IPS-18c (cell line): ENCODE results near the gene CITED1.

ENCODE experiments used
- H3K4me3 ChIP-seq: 2 replicates; pipeline ENCODE4 v1.7.0; 2013; ENCODE audit warnings: low read depth, mild to moderate bottlenecking, low read length, moderate library complexity; ENCODE audit not compliant: insufficient read depth
- H3K9me3 ChIP-seq: one replicate; pipeline ENCODE4 v1.6.1; 2013; ENCODE audit warnings: mild to moderate bottlenecking, low read length, moderate library complexity; ENCODE audit not compliant: control insufficient read depth, insufficient read depth

The CITED1 gene

GRCh38 chrX:72294497-72294896, 11.2 kb downstream of the CITED1 start:
- H3K9me3 ChIP-seq: no peaks in the 10 kb centered on the region

DNA sequence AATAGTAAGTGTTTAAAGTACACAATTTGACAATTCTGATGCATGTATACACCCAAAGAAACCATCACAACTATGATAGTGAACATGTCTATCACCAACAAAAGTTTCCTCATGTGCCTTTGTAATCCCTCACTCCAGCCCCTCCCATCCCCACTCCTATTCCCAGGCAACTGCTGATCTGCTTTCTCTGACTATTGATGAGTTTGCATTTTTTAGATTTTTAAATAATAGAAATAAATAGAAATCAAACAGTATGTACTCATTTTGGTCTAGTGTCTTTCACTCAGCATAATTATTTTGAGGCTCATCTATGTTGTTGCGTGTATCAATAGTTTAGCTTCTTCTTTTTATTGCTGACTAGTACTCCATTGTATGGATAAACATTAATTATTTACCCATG, 23.4 kb downstream of the CITED1 start:
- no peak overlapping the region for H3K4me3 ChIP-seq
- peaks cover 2% of the 10 kb centered on the region for H3K9me3 ChIP-seq

More at GRCh38 chrX:72294497-72294896, 11.2 kb downstream of the CITED1 start:
- no peak overlapping the region for H3K4me3 ChIP-seq

- peaks cover 7% of the 10 kb centered on the region for H3K9me3 ChIP-seq
- H3K4me3 ChIP-seq: no peak overlapping the region
These were observed 25.3 kb downstream of the CITED1 start for GRCh38 chrX:72280321-72280845.

- peaks cover 11% of the 10 kb centered on the region for H3K9me3 ChIP-seq
- peak overlapping the region; percentile 62 for H3K4me3 ChIP-seq
These were observed 29.2 kb downstream of the CITED1 start for GRCh38 chrX:72276478-72276953.

DNA sequence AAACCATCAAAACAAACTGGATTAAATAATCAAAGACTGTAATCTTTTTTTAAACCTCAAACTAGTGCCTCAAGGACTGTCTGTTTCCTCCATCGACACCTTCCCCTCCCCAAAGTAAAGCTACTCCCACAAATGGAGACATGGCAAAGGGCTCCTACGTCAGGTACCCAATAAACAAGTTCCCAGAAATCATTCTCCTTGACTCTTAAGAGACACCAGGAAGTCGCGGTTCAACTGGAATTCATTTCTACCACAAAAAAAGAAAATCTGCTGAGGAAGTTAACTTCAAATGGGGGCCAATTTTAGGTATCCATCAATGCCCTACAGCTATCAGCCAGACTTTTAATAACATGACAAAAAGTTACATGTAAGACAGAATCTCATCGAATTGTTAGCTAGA, 31.2 kb downstream of the CITED1 start:
- H3K4me3 ChIP-seq: peak overlapping the region; percentile 28; the same call in 1 of the 2 replicates
- peaks cover 11% of the 10 kb centered on the region for H3K9me3 ChIP-seq

- Histone ChIP-seq H3K9me3 (peaks cover 11% of the 10 kb centered on the region), H3K4me3 (no peak overlapping the region)
These were observed 32.0 kb downstream of the CITED1 start for GRCh38 chrX:72273718-72274117.

DNA sequence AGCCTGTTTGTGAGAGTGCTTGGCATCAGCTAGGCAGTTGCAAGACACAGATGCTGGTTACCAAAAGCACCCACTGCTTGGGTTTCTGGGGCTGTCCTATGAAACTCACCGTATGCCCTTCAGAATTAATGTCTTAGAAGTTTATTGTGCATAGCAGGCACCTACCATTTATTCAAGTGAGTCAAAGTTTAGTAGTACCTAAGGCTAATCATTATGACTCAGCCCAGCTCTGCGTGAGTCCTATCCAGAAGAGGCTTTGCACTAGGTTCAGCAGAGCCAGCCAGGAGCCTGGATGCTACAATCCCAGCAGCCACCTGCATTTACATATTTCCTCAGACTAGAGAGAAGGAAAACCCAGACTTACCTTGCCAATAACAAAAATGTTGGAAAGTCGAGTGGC, 32.8 kb downstream of the CITED1 start:
- Histone ChIP-seq H3K9me3 (peaks cover 11% of the 10 kb centered on the region), H3K4me3 (no peak overlapping the region)

- H3K9me3 ChIP-seq: peaks cover 6% of the 10 kb centered on the region
- no peak overlapping the region for H3K4me3 ChIP-seq
These were observed 33.9 kb downstream of the CITED1 start for GRCh38 chrX:72271812-72272211.

DNA sequence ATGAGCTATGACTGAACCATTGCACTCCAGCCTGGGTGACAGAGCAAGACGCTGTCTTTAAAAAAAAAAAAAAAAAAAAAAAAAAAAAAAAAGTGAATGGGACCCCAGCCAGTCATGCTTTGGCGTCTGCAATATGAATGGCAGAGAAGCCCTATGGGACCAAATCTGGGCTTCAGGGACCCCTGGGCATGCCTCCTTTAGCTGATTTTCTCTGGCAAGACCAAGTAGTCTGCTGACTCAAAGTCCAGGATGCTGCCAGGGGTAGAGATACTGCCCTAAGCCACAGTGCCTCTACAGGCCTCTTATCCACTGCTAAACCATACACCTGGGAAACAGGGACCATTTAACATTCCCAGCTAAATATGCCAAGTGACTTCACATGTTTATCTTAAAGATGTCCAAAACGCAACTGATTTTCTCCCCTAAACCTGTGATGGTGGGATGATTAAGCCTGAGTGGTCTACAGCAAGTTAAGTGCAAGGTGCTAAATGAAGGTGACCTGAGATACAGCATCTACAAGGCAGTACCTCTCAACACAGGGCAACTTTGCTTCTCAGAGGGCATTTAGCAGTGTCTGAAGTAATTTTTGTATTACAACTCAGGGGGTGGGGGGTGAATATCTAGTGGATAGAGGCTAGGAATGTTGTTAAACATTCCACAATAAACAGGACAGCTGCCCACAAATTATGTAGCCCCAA, 34.5 kb downstream of the CITED1 start:
- no peak overlapping the region for H3K4me3 ChIP-seq

GRCh38 chrX:72270316-72270866, 35.3 kb downstream of the CITED1 start:
- Histone ChIP-seq H3K9me3 (peaks cover 6% of the 10 kb centered on the region), H3K4me3 (no peak overlapping the region)

More for the DNA sequence above, 34.5 kb downstream of the CITED1 start:
- peaks cover 4% of the 10 kb centered on the region for H3K9me3 ChIP-seq

DNA sequence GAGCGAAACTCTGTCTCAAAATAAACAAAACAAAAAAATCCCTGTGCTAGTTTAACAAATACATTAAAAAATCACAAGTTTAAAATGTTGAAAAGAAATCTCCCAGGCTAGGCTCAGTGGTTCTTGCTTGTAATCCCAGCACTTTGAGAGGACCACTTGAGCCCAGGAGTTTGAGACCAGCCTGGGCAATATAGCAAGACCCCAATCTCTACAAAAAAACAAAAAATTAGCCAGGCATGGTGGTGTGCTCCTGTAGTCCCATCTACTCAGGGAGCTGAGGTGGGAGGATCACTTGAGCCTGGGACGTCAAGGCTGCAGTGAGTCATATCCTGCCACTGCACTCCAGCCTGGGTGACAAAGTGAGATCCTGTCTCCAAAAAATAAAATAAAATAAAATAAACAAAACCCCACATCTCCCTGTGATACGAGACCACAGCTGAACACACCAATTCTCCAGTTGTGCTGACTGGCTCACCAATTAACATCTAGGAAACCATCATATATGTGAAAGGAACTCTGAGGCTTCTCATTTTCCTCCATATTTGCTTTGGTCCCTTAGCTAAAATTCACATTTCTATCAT, 36.0 kb downstream of the CITED1 start:
- Histone ChIP-seq H3K4me3 (no peak overlapping the region), H3K9me3 (peaks cover 7% of the 10 kb centered on the region)

DNA sequence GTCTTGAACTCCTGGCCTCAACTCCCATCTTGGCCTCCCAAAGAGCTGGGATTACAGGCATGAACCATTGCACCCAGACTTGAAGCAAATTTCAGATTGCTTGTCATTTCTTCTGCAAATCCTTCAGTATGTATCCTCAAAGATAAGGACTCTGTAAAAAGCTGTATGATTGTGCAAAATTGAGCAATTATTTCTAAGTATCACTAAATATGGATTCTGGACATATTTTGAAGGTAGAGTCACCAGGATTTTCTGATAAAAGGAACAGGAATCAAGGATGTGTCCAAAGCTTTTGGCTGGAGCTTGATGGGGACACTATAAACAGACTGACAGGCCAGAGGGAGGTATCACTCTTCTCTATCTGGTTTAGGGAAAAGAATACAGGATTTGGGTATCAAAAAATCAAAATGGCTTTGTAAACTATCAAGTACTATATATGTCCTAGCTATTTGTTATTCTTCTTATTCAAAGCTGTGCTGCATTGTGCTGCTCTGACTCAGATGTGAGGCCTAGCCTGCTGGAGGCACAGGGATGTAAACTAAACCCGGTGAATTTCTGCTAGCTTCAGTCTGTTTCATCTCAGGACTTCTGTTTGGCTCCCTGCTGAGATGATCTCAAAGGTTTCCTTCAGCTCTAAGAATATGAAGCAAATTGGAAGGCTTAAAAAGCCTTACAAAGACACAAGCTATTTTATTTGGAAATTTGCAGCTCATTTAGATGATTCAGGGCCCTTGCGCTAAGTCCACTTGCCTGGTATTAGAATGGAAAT, 36.9 kb downstream of the CITED1 start:
- H3K9me3 ChIP-seq: peaks cover 3% of the 10 kb centered on the region
- H3K4me3 ChIP-seq: no peak overlapping the region

GRCh38 chrX:72265263-72265662, 40.5 kb downstream of the CITED1 start:
- H3K9me3 ChIP-seq: peaks cover 6% of the 10 kb centered on the region
- no peak overlapping the region for H3K4me3 ChIP-seq

DNA sequence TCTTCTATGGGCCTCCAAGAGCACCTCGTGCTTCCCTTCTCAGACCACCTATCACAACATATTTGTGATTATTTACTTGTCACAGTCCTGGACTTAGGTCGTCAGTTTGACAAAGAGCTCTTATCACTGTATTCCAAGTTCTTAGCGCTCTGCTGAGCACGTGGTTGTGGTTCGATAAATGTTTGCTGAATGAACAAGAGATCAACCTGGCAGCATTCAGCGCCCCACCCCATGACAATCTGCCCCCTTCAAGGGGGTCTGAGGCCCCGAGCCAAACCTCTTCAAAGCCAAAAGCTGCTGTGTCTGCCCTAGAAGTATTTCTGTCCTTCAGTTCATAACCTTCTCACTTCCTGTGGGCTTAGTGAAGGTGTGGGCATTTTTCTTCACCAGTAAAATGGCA, 43.6 kb downstream of the CITED1 start:
- Histone ChIP-seq H3K9me3 (peaks cover 6% of the 10 kb centered on the region), H3K4me3 (no peak overlapping the region)

DNA sequence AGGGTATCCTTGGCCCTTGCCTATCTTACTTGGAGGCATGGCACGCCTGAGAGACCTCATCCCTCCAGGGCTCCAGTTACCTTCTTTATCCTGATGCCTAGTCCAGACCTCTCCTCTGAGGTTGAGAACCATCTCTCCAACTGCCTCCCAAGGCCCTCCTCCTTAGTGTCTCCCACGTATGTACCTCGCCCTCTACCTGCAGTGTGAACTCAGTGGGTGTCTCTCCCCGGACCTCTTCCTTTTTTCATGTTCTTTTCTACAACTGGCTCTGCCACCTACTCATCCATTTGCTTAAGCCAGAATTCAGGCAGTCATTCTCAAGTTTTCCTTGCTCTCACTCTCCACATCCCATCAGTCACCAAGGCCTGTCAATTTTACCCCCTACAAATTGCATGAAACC, 45.3 kb downstream of the CITED1 start:
- peaks cover 4% of the 10 kb centered on the region for H3K9me3 ChIP-seq
- H3K4me3 ChIP-seq: no peak overlapping the region

DNA sequence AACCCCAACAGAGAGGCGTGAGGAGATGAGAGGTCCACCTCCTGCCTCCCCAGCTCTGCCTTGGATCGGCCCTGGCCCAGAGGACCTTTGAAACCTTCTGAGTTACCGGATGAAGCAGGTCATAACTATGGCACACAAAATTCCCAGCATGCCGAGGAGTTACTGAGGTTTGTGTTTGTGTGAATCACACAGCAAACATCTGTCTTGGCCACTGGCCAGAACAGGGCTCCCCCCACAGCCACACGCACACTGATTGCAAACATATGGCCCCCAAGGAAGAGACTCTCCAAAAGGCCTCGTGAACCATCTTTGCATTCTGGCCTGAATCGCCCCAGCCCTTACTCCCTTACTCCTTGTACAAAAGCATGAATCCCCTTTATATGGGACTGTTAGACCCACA, 47.5 kb downstream of the CITED1 start:
- no peak overlapping the region for H3K4me3 ChIP-seq
- H3K9me3 ChIP-seq: peaks cover 10% of the 10 kb centered on the region

GRCh38 chrX:72255864-72256263, 49.9 kb downstream of the CITED1 start:
- H3K4me3 ChIP-seq: no peak overlapping the region

More at GRCh38 chrX:72255864-72256263, 49.9 kb downstream of the CITED1 start:
- peaks cover 8% of the 10 kb centered on the region for H3K9me3 ChIP-seq
